Activated CD4-positive, alpha-beta T cell treated with anti-CD3 and anti-CD28 coated beads for 36 hours (primary cell): ENCODE data around the gene CPNE5. TPM values are rescaled to one million over a fixed set of nuclear protein-coding genes. Genes with fewer than 3 reads are reported as not detected.

Source experiments
- ATAC-seq: fragments of 200-7000 bp; cut with Tn5 transposase; one replicate; pipeline ENCODE4 v1.10.0; 2021; ENCODE audit warnings: mild to moderate bottlenecking, moderate library complexity
- CTCF ChIA-PET: fragments of 350-600 bp; sonication (Branson Sonifier 250); formaldehyde crosslinking; loops from one replicate; lab custom pipeline; 2021; ENCODE audit warnings: antibody characterized with exemption; lab: Charles Lee
- POLR2A ChIA-PET: fragments of 350-600 bp; sonication (Branson Sonifier 250); formaldehyde crosslinking; loops from one replicate; lab custom pipeline; 2021; ENCODE audit warnings: antibody characterized with exemption, inconsistent platforms; lab: Charles Lee
- DNase-seq: peaks from one replicate; pipeline ENCODE4 v3.0.0-alpha.2; 2020
- H3K27ac Mint-ChIP-seq: one replicate; pipeline ENCODE4 v1.8.0; 2021; ENCODE audit warnings: mixed read lengths
- H3K27me3 Mint-ChIP-seq: one replicate; pipeline ENCODE4 v1.8.0; 2021; ENCODE audit warnings: mixed read lengths
- H3K36me3 Mint-ChIP-seq: one replicate; pipeline ENCODE4 v1.8.0; 2021; ENCODE audit warnings: low read depth, mixed read lengths
- H3K4me1 Mint-ChIP-seq: one replicate; pipeline ENCODE4 v1.8.0; 2021; ENCODE audit warnings: mixed read lengths
- H3K4me3 Mint-ChIP-seq: one replicate; pipeline ENCODE4 v1.8.0; 2021; ENCODE audit warnings: mild to moderate bottlenecking, moderate library complexity, mixed read lengths
- H3K9me3 Mint-ChIP-seq: one replicate; pipeline ENCODE4 v1.8.0; 2021; ENCODE audit warnings: low read depth, mixed read lengths
- intact Hi-C, 2 experiments: fragments of 100-400 bp; cut with DNase I in 1 of 2; cut with micrococcal nuclease in 1 of 2; formaldehyde crosslinking; loops; one replicate each; pipeline versions ENCODE4 v1.14.2 to v1.15.1; 2022 to 2024; cut with DNase I, micrococcal nuclease
- total RNA-seq, 2 experiments: library from RNA; stranded (reverse); gene quantifications; one replicate each; pipeline ENCODE4 v1.2.3, GENCODE V29; 2021

Gene CPNE5
- total RNA-seq, 2 experiments from 2014 or later, result 1.1 to 1.3 TPM

DNA sequence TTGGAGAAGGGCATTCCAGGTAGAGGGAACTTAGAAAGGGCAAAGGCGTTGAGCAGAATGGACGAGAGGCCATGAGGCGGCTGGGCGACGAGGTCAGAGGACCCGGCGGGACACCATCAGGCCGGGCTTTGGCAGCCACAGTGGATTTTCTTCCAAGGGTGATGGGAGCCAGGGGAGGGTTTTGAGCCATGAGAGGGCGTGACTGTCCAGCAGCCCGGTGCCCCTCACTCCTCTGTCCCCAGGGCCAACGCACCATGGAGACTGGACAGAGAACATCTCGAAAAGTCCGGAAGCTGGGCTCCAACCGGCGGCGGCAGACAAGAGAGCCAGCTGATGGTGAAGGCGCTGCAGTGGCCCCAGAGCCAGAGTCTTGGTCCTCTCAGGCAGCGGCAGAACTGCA lies 135.3 kb downstream of the CPNE5 start:
- H3K27me3 Mint-ChIP-seq, result no peaks in the 10 kb centered on the region
- intact Hi-C loops, result no loop called here
- H3K9me3 Mint-ChIP-seq, result no peaks in the 10 kb centered on the region
- H3K27ac Mint-ChIP-seq, result no peak overlapping the region
- CTCF ChIA-PET, result interaction anchor here (1.3 kb wide), 1 partner anchor 54 kb away, joined by 4 read pairs; no protein-coding TSS in a partner anchor
- DNase-seq (no peak), ATAC-seq (no peak)
- peaks cover 1% of the 10 kb centered on the region for H3K4me1 Mint-ChIP-seq
- no peaks in the 10 kb centered on the region for H3K36me3 Mint-ChIP-seq
- H3K4me3 Mint-ChIP-seq, result no peak overlapping the region
- POLR2A ChIA-PET, result no interaction called here

DNA sequence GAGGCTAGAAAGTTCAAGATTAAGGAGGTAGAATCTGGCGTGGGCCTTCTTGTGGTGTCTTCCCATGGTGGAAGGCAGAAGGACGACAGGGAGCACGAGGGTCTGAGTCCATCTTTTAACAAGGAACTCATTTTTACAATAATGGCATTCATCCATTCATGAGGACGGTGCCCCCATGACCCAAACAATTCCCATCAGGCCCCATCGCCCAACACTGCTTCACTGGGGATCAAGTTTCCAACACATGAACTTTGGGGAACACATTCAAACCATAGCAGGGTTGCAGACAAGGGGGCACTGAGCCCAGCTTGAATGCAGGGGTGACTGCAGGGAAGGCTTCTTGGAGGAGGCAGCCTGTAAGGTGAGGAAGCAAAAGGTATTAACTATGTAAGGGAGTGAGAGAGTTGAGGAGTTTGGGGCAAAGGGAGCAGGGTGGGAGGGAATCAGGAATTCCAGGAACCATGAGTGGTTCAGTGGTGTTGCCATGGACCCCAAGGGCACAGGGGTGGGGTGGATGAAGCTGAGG lies 136.1 kb downstream of the CPNE5 start:
- H3K4me3 Mint-ChIP-seq, result no peak overlapping the region
- H3K4me1 Mint-ChIP-seq, result peaks cover 1% of the 10 kb centered on the region

DNA sequence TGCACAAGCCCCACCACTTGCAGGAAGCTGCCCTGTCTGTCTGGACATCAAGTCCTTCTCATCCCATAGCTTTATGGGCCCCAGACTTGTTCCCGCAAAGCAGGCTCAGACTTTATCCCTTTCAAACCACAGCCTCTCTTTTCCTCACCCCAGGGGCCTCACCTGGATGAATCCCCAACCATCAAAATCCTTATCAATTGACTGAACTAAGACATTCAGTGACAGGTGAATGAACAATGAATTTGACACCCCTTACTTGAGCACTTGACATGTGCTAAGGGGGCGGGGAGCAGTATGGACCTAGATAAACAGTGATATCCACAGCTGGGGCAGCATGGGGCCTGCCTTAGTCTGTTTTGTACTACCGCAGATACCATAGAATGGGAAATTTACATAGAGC lies 136.6 kb downstream of the CPNE5 start:
- H3K4me3 Mint-ChIP-seq, result no peak overlapping the region
- ATAC-seq (no peak), DNase-seq (no peak)
- no peaks in the 10 kb centered on the region for H3K27me3 Mint-ChIP-seq
- intact Hi-C loops, result no loop called here
- no peaks in the 10 kb centered on the region for H3K36me3 Mint-ChIP-seq
- peaks cover 1% of the 10 kb centered on the region for H3K4me1 Mint-ChIP-seq
- POLR2A ChIA-PET, result no interaction called here
- CTCF ChIA-PET, result no interaction called here
- no peaks in the 10 kb centered on the region for H3K9me3 Mint-ChIP-seq
- no peak overlapping the region for H3K27ac Mint-ChIP-seq

More for the DNA sequence above, 136.1 kb downstream of the CPNE5 start:
- intact Hi-C loops, result no loop called here
- Mint-ChIP-seq H3K9me3 (no peaks in the 10 kb centered on the region), H3K27me3 (no peaks in the 10 kb centered on the region), H3K36me3 (no peaks in the 10 kb centered on the region), H3K27ac (no peak overlapping the region)
- POLR2A ChIA-PET, result no interaction called here
- CTCF ChIA-PET, result no interaction called here
- ATAC-seq (no peak), DNase-seq (no peak)

DNA sequence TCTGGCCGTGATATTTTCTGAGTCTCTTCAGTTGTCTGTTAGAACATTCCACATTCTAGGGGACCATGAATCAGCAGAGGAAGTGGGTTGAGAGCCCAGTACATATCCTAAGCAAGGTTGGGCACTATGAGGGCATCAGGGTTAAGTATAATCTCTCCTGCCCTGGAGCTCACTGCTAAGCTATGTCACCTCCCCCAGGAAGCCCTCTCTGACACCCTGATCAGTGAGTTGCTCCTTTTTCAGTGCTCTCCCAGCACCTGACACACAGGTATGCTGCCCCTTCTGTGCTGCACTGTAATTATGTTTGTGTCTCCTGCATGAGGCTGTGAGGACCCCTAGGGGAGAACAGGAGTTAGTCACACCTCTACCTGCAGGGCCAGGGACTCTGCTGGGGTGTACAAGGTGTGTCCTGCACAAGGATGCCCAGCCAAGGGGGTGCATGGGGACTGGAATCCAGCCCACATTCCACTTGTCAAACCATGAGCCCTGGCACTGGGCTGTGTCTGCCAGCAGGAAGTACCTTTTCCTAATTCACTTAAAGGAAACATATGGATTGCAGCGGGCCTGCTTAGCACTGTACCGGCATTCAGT lies 137.7 kb downstream of the CPNE5 start:
- peak; percentile 23 for DNase-seq
- no peaks in the 10 kb centered on the region for H3K27me3 Mint-ChIP-seq
- no peaks in the 10 kb centered on the region for H3K36me3 Mint-ChIP-seq
- ChIA-PET POLR2A (no interaction called here), CTCF (interaction anchor here (0.7 to 1.3 kb wide), 2 partner anchors 9 to 87 kb away, joined by 3 to 4 read pairs; no protein-coding TSS in a partner anchor)
- peak overlapping the region; percentile 4 for H3K27ac Mint-ChIP-seq
- H3K9me3 Mint-ChIP-seq, result no peaks in the 10 kb centered on the region
- intact Hi-C loops, result no loop called here
- H3K4me1 Mint-ChIP-seq, result peaks cover 4% of the 10 kb centered on the region
- ATAC-seq, result peak; percentile 61
- H3K4me3 Mint-ChIP-seq, result no peak overlapping the region

DNA sequence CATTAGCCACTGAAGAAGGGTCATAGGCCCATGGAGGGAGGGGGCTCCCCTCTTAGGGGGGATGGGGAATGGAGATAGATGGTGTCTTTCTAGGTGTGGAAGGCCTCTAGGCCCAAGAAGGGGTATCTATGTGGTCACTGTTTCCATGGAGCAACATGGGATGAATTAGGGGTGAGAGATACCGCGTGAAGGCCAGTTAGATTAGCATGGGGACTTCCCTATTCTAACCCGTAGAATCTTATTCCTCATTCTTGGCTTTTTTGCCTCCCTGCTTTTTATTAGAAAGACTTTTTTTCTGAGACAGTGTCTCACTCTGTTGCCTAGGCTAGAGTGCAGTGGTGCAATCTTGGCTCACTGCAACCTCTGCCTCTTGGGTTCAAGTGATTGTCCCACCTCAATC lies 138.4 kb downstream of the CPNE5 start:
- intact Hi-C loops, result no loop called here
- Mint-ChIP-seq H3K27me3 (no peaks in the 10 kb centered on the region), H3K9me3 (no peaks in the 10 kb centered on the region), H3K36me3 (no peaks in the 10 kb centered on the region), H3K4me3 (no peak overlapping the region), H3K4me1 (peaks cover 11% of the 10 kb centered on the region), H3K27ac (no peak overlapping the region)
- ATAC-seq (no peak), DNase-seq (no peak)
- ChIA-PET CTCF (interaction anchor here (1.3 kb wide), 1 partner anchor 86 kb away, joined by 4 read pairs; no protein-coding TSS in a partner anchor), POLR2A (no interaction called here)

DNA sequence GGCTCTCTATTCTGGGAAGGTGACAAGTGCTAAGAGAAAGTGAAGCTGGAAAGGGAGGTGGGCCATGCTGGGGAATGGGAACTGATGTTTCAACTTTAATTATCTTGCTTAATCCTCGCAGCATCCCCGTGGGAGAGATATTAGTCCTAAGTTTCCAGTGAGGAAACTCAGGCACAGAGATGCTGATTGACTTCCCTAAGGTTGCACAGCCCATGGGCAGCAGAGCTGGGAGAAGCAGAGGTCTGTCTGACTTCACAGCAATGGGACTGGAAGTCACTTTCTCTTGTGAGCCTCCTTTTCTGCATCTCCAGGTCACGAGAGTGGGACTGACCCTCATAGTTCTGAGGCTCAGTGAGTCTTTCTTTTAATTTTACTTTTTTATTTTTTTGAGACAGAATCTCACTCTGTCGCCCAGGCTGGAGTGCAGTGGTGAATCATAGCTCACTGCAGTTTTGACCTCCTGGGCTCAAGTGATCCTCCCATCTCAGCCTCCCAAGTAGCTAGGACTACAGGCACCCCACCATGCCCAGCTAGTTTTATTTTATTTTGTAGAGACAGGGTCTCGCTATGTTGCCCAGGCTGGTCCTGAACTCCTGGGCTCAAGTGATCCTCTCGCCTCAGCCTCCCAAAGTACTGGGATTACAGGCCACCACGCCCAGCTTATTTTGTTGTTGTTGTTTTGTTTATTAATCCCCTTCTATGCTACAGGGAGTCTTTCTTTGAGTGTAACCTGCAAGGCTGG lies 139.0 kb downstream of the CPNE5 start:
- DNase-seq, result no peak
- peaks cover 15% of the 10 kb centered on the region for H3K4me1 Mint-ChIP-seq
- no peaks in the 10 kb centered on the region for H3K9me3 Mint-ChIP-seq
- H3K4me3 Mint-ChIP-seq, result no peak overlapping the region
- H3K36me3 Mint-ChIP-seq, result no peaks in the 10 kb centered on the region
- intact Hi-C loops, result no loop called here
- no peak overlapping the region for H3K27ac Mint-ChIP-seq
- ChIA-PET CTCF (interaction anchor here (1.3 kb wide), 1 partner anchor 86 kb away, joined by 4 read pairs; no protein-coding TSS in a partner anchor), POLR2A (no interaction called here)
- no peak for ATAC-seq
- H3K27me3 Mint-ChIP-seq, result no peaks in the 10 kb centered on the region

DNA sequence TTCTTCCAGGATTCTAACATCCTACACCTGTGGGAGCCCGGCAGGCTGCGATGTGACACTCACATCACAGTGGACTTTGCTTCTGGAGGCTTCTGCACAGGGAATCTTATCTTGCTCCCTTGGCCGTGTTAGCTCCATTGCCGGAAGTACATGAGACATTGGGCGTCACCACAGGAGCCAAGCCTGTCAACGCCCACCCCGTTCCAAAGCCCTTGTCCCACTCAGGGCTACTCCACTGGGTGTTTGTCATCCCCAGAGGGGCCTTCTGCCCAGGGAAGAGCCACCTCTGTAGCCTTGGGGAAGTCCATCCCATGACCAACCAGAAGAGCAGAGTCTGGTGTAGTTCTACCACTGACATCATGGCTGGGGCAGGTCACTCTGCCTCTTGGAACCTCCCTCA lies 139.9 kb downstream of the CPNE5 start:
- Mint-ChIP-seq H3K36me3 (no peaks in the 10 kb centered on the region), H3K4me1 (peaks cover 23% of the 10 kb centered on the region), H3K9me3 (no peaks in the 10 kb centered on the region), H3K27ac (no peak overlapping the region), H3K27me3 (no peaks in the 10 kb centered on the region), H3K4me3 (no peak overlapping the region)
- DNase-seq, result no peak
- intact Hi-C loops, result no loop called here
- ChIA-PET CTCF (no interaction called here), POLR2A (no interaction called here)
- ATAC-seq, result no peak

DNA sequence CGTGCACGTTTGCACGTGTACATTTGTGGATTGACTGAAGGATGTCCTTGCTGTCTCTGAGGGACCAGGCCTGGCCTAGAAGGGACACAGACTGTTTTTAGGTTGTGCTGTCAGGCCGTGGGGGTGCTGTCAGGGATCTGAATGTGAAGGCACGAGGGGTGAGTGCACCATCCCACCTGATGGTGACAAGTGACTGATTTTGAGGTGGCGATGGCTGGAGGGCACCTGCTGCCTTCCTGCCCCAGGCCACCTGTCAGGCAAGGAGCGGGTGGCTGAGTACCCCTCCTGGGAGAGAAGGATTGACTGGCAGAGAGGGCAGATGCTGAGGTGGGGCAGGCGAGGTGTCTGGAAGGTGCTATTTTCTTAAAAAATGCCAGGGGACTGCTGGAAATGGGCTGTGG lies 140.4 kb downstream of the CPNE5 start:
- no peak for DNase-seq
- ChIA-PET CTCF (no interaction called here), POLR2A (no interaction called here)
- no peak for ATAC-seq
- no peak overlapping the region for H3K4me3 Mint-ChIP-seq
- no peaks in the 10 kb centered on the region for H3K27me3 Mint-ChIP-seq
- peaks cover 23% of the 10 kb centered on the region for H3K4me1 Mint-ChIP-seq
- intact Hi-C loops, result no loop called here
- no peak overlapping the region for H3K27ac Mint-ChIP-seq
- H3K36me3 Mint-ChIP-seq, result no peaks in the 10 kb centered on the region
- no peaks in the 10 kb centered on the region for H3K9me3 Mint-ChIP-seq

DNA sequence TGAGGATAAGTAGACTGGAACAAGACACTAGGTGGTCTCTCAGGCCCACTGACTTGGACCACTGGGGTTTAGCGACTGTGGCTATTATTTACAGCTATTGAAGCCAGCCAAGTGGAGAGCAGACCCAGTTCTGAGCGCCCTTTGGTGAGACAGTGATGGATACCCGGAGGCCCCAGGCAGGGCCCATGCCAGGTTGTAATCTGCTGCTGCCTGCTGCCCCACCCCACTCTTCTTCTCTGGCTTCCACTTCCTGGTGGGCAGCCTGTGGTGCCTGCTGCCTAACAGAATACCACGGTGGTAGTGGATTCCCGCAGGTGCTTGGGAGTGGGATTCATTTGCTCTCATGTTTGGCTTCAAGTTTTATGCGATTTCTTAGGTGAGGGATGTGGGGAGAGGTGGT lies 141.0 kb downstream of the CPNE5 start:
- ChIA-PET POLR2A (interaction anchor here (0.6 kb wide), 1 partner anchor 96 kb away, joined by 3 read pairs; no protein-coding TSS in a partner anchor), CTCF (interaction anchor here (0.6 to 0.9 kb wide), 2 partner anchors 92 to 1736 kb away, joined by 3 to 4 read pairs; no protein-coding TSS in a partner anchor)
- intact Hi-C loops, result no loop called here
- no peaks in the 10 kb centered on the region for H3K36me3 Mint-ChIP-seq
- H3K27me3 Mint-ChIP-seq, result no peaks in the 10 kb centered on the region
- ATAC-seq (no peak), DNase-seq (no peak)
- no peak overlapping the region for H3K27ac Mint-ChIP-seq
- no peaks in the 10 kb centered on the region for H3K9me3 Mint-ChIP-seq
- H3K4me3 Mint-ChIP-seq, result no peak overlapping the region
- peaks cover 25% of the 10 kb centered on the region for H3K4me1 Mint-ChIP-seq

DNA sequence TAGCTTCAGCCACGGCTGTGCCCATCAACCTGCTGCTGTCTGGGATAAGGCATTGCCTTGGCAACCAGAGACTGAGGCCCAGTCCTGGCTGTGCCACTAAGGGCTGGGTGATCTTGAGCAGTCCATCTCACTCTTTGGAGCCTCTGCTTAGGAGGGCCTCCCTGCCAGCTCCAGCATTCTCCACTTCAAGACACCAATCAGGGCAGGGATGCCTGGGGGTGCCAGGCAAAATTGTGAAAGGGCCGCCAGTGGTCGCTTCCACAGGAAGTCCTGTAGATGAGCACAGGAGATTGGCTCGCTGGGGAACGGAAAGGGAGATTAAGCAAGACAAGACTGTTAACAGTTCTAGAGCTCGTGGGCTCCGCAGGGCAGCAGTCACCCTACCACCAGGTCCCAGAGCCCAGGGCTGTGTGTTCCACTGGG lies 141.8 kb downstream of the CPNE5 start, which contains the start of gene RAB44:
RAB44 (plus strand) TSS at position 346 of the 423 bp plus-strand sequence. CDS start 6,410 bp downstream, outside the sequence.
- intact Hi-C loops, result no loop called here
- CTCF ChIA-PET, result interaction anchor here (0.5 to 1.1 kb wide), 3 partner anchors 19 to 340 kb away, joined by 3 to 6 read pairs (median 3); partner anchors contain the start of gene CDKN1A
- no peak within 1 kb of the TSS for H3K4me3 Mint-ChIP-seq
- H3K36me3 Mint-ChIP-seq, result no peaks in the 10 kb centered on the region
- no peaks in the 10 kb centered on the region for H3K27me3 Mint-ChIP-seq
- peaks cover 28% of the 10 kb centered on the region for H3K4me1 Mint-ChIP-seq
- H3K27ac Mint-ChIP-seq, result no peak within 1 kb of the TSS
- DNase-seq (no peak), ATAC-seq (no peak)
- POLR2A ChIA-PET, result no interaction called here
- H3K9me3 Mint-ChIP-seq, result no peaks in the 10 kb centered on the region

DNA sequence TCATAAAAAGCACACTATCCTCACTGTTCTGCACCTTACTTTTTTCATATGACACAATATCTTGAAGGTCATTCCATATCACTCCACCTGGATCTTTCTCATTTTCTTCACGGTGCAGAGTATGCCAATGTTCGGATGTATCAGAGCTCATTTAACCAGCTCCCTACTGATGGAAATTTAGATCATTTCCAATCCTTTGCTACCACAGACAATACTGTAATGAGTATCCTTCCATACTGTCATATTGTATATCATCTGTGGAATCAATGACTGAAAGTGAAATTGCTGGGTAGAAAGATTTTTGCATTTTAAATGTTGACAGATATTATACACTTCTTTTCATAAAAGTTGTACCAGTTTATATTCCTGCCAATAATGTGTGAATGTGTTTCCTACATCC lies 143.8 kb downstream of the CPNE5 start:
- Mint-ChIP-seq H3K36me3 (no peaks in the 10 kb centered on the region), H3K4me1 (peaks cover 41% of the 10 kb centered on the region), H3K4me3 (no peak overlapping the region), H3K27ac (peak overlapping the region; percentile 67), H3K27me3 (no peaks in the 10 kb centered on the region), H3K9me3 (no peaks in the 10 kb centered on the region)
- ATAC-seq (peak; percentile 84), DNase-seq (no peak)
- POLR2A ChIA-PET, result interaction anchor here (0.6 to 1.6 kb wide), 3 partner anchors 17 to 180 kb away, joined by 4 read pairs; partner anchors contain the start of gene CDKN1A
- intact Hi-C loops, result loop anchor here (1.0 kb wide), 3 partner anchors 13 to 60 kb away; no protein-coding TSS in a partner anchor
- CTCF ChIA-PET, result interaction anchor here (0.6 to 1.3 kb wide), 4 partner anchors 15 to 354 kb away, joined by 3 to 5 read pairs (median 4); no protein-coding TSS in a partner anchor
